GM12801 (cell line): ENCODE results near the gene PRKG1.

Experiments
- TF ChIP-seq, protein P1 (sequence below): IDR thresholded peaks from one replicate; pipeline ENCODE4 v1.5.1; 2011; ENCODE audit warnings: control low read depth; ENCODE audit not compliant: insufficient read length; ENCODE audit errors: extremely low read depth

Gene PRKG1

GRCh38 chr10:51196508-51197175 lies 122.4 kb downstream of the PRKG1 start:
- TF ChIP-seq, protein P1, sequence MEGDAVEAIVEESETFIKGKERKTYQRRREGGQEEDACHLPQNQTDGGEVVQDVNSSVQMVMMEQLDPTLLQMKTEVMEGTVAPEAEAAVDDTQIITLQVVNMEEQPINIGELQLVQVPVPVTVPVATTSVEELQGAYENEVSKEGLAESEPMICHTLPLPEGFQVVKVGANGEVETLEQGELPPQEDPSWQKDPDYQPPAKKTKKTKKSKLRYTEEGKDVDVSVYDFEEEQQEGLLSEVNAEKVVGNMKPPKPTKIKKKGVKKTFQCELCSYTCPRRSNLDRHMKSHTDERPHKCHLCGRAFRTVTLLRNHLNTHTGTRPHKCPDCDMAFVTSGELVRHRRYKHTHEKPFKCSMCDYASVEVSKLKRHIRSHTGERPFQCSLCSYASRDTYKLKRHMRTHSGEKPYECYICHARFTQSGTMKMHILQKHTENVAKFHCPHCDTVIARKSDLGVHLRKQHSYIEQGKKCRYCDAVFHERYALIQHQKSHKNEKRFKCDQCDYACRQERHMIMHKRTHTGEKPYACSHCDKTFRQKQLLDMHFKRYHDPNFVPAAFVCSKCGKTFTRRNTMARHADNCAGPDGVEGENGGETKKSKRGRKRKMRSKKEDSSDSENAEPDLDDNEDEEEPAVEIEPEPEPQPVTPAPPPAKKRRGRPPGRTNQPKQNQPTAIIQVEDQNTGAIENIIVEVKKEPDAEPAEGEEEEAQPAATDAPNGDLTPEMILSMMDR = no peak

DNA sequence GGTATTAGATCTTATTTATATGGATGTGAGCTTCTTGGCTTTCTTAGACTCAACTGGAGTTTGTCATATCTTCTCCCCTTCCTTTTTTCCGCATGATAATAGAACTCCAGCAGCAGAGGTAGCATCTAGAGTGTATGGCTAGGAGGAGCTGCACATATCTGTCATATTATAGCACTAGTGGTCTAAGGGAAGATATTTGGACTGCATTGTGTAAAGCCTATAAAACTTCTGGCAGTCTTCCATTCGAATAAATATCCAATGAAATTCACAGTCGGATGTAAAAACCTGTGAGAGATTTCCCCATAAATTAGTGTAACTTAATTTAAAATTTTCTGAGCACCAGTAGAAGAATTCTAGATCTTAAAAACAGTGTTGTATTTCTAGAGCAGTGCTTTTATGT lies 123.9 kb downstream of the PRKG1 start:
- TF ChIP-seq, protein P1 = no peak

- TF ChIP-seq, protein P1 = no peak
These were observed 127.7 kb downstream of the PRKG1 start for GRCh38 chr10:51201947-51202346.

GRCh38 chr10:51203359-51203758 lies 129.1 kb downstream of the PRKG1 start:
- TF ChIP-seq, protein P1 = no peak

DNA sequence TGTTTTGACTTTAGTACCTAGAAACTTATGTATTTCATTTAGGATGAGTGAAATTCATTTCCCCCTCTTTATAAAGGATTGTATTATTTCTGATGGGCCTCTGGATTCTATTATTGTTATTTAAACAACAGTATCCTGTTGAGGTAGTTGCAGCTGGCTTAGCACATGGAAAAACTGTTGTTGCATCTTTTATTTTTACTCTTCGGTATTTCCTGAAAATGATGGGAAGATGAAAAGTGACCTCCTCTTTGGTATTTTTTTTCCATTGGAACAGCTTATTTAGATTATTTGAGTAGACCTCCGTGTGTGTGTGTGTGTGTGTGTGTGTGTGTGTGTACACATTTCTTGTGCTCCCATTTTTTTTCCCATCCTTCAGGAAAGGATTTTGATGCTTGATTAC lies 129.8 kb downstream of the PRKG1 start:
- TF ChIP-seq, protein P1 = no peak

DNA sequence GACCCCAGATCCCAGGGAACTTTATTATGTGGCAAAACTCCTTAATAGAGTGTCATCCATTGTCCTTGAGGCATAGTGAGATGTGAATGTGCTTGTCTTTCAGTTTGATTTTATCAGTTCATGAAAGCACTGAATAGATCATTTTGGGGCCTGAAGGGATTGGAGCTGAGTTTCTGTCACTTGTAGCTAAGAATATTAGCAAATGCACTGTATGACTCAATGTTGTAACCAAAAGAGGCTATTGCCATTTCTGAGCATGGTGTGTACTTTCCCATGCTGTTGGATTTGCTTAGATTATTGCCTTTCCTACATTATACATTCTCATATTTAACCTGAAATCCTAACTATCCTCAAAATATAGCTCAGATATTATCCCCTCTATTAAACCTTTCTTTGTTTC lies 130.4 kb downstream of the PRKG1 start:
- TF ChIP-seq, protein P1 = no peak

GRCh38 chr10:51206500-51206899 lies 132.2 kb downstream of the PRKG1 start:
- TF ChIP-seq, protein P1 = no peak
